ENCODE measurements around the gene PDE4D. TPM values are rescaled to one million over a fixed set of nuclear protein-coding genes. Genes with fewer than 3 reads are reported as not detected.

Gene PDE4D
- total RNA-seq, 1 donor from 2014 or later, result 41.0 TPM

GRCh38 chr5:59275170-59275509, 618.4 kb downstream of the PDE4D start:
- no peak for DNase-seq

GRCh38 chr5:59274106-59274636, 619.4 kb downstream of the PDE4D start:
- no peak for DNase-seq

- peak; percentile 14 for DNase-seq
Observed at GRCh38 chr5:59272809-59273427, 620.6 kb downstream of the PDE4D start.

GRCh38 chr5:59268756-59269415, 624.6 kb downstream of the PDE4D start:
- DNase-seq, result no peak

- no peak for DNase-seq
Observed at GRCh38 chr5:59267033-59267432, 626.5 kb downstream of the PDE4D start.

GRCh38 chr5:59266410-59266809, 627.1 kb downstream of the PDE4D start:
- DNase-seq, result no peak

GRCh38 chr5:59264639-59265245, 628.8 kb downstream of the PDE4D start:
- DNase-seq, result no peak

- DNase-seq, result no peak
Observed at GRCh38 chr5:59264013-59264412, 629.5 kb downstream of the PDE4D start.

- DNase-seq, result no peak
Observed at GRCh38 chr5:59261969-59262368, 631.6 kb downstream of the PDE4D start.

- DNase-seq, result no peak
Observed at GRCh38 chr5:59260973-59261372, 632.6 kb downstream of the PDE4D start.

GRCh38 chr5:59260200-59260599, 633.3 kb downstream of the PDE4D start:
- no peak for DNase-seq

GRCh38 chr5:59259237-59259636, 634.3 kb downstream of the PDE4D start:
- no peak for DNase-seq

GRCh38 chr5:59257488-59258400, 635.8 kb downstream of the PDE4D start:
- DNase-seq, result no peak

GRCh38 chr5:59256331-59256730, 637.2 kb downstream of the PDE4D start:
- DNase-seq, result no peak

GRCh38 chr5:59254055-59254687, 639.4 kb downstream of the PDE4D start:
- DNase-seq, result no peak

- no peak for DNase-seq
Observed at GRCh38 chr5:59253625-59254024, 639.9 kb downstream of the PDE4D start.

GRCh38 chr5:59251627-59252026, 641.9 kb downstream of the PDE4D start:
- no peak for DNase-seq

GRCh38 chr5:59249726-59250125, 643.8 kb downstream of the PDE4D start:
- DNase-seq, result no peak

GRCh38 chr5:59249160-59249559, 644.4 kb downstream of the PDE4D start:
- no peak for DNase-seq

GRCh38 chr5:59246882-59247281, 646.6 kb downstream of the PDE4D start:
- DNase-seq, result no peak

- peak; percentile 30 for DNase-seq
Observed at GRCh38 chr5:59246145-59246869, 647.2 kb downstream of the PDE4D start.

- DNase-seq, result no peak
Observed at GRCh38 chr5:59245198-59245597, 648.3 kb downstream of the PDE4D start.

Measured in dermis blood vessel endothelial cell (primary cell).